NCI-H1092 (cell line): Measurements from ENCODE around the gene SMIM10L1.

Experiments used
- DNase-seq: peaks from one replicate; lab custom pipeline; 2025; lab: John Stamatoyannopoulos, UW

SMIM10L1 gene

GRCh38 chr12:11171145-11171968 is at the start of gene SMIM10L1:
Gene SMIM10L1, plus strand, starts transcription at chr12:11171194. Its CDS starts 163 bp downstream, at chr12:11171357.
- peak; percentile 94 for DNase-seq

GRCh38 chr12:11130382-11130781 is 40.6 kb upstream of the SMIM10L1 start:
- no peak for DNase-seq

- DNase-seq = no peak
Measured at GRCh38 chr12:11130999-11131398, 40.0 kb upstream of the SMIM10L1 start.

- DNase-seq = no peak
Measured at GRCh38 chr12:11133162-11133561, 37.8 kb upstream of the SMIM10L1 start.

GRCh38 chr12:11133816-11134215 is 37.2 kb upstream of the SMIM10L1 start:
- DNase-seq = no peak

GRCh38 chr12:11134305-11134704 is 36.7 kb upstream of the SMIM10L1 start, which contains the start of gene TAS2R30:
Gene TAS2R30, minus strand, starts transcription at chr12:11134644. Its CDS starts 400 bp downstream, at chr12:11134244.
- DNase-seq = no peak

GRCh38 chr12:11136075-11136474 is 34.9 kb upstream of the SMIM10L1 start:
- no peak for DNase-seq

- no peak for DNase-seq
Measured at GRCh38 chr12:11143352-11143751, 27.6 kb upstream of the SMIM10L1 start.

GRCh38 chr12:11144297-11144696 is 26.7 kb upstream of the SMIM10L1 start:
- no peak for DNase-seq

- DNase-seq = no peak
Measured at GRCh38 chr12:11147420-11147819, 23.6 kb upstream of the SMIM10L1 start.

GRCh38 chr12:11150832-11151231 is 20.2 kb upstream of the SMIM10L1 start:
- no peak for DNase-seq

- no peak for DNase-seq
Measured at GRCh38 chr12:11152725-11153124, 18.3 kb upstream of the SMIM10L1 start.

- DNase-seq = no peak
Measured at GRCh38 chr12:11154400-11154925, 16.5 kb upstream of the SMIM10L1 start.

GRCh38 chr12:11158885-11159444 is 12.0 kb upstream of the SMIM10L1 start:
- no peak for DNase-seq

- no peak for DNase-seq
Measured at GRCh38 chr12:11162502-11162901, 8.5 kb upstream of the SMIM10L1 start.

GRCh38 chr12:11164384-11164783 is 6.6 kb upstream of the SMIM10L1 start:
- no peak for DNase-seq

- DNase-seq = no peak
Measured at GRCh38 chr12:11166300-11166699, 4.7 kb upstream of the SMIM10L1 start.

- no peak for DNase-seq
Measured at GRCh38 chr12:11170810-11171144, 217 bp upstream of the SMIM10L1 start.

- DNase-seq = no peak
Measured at GRCh38 chr12:11171969-11172675, 1.1 kb downstream of the SMIM10L1 start.

- no peak for DNase-seq
Measured at GRCh38 chr12:11174022-11174421, 3.0 kb downstream of the SMIM10L1 start.

- DNase-seq = no peak
Measured at GRCh38 chr12:11178250-11178649, 7.3 kb downstream of the SMIM10L1 start.

GRCh38 chr12:11182529-11182928 is 11.5 kb downstream of the SMIM10L1 start:
- DNase-seq = no peak

GRCh38 chr12:11183011-11183410 is 12.0 kb downstream of the SMIM10L1 start:
- no peak for DNase-seq
